Stimulated activated memory B cell treated with anti-CD40 and anti-IgM and Interleukin-4, amounts not matched to agents 10 μg/mL and 1 μg/mL and 100 μg/mL, for 72 hours (primary cell): ENCODE results near the gene CT47C1.
A peak's percentile ranks its signal among the peaks of the same experiment; 100 is the strongest.
"Not testable (repeated sequence)": the region's sequence is repeated elsewhere in the genome, so short reads cannot be mapped to it uniquely, and the experiment has no call there.

Experiments
- ATAC-seq: fragments of 150-1000 bp; cut with Tn5 transposase; 2 replicates; pipeline ENCODE4 v1.10.0; 2021
- H3K27ac Mint-ChIP-seq: one replicate; pipeline ENCODE4 v1.8.0; 2022; ENCODE audit warnings: mild to moderate bottlenecking, mixed read lengths
- H3K27me3 Mint-ChIP-seq: one replicate; pipeline ENCODE4 v1.8.0; 2022; ENCODE audit warnings: mixed read lengths
- H3K36me3 Mint-ChIP-seq: one replicate; pipeline ENCODE4 v1.8.0; 2022; ENCODE audit warnings: mixed read lengths
- H3K4me1 Mint-ChIP-seq: one replicate; pipeline ENCODE4 v1.8.0; 2022; ENCODE audit warnings: mixed read lengths
- H3K4me3 Mint-ChIP-seq: one replicate; pipeline ENCODE4 v1.8.0; 2022; ENCODE audit warnings: mild to moderate bottlenecking, moderate library complexity, mixed read lengths
- H3K9me3 Mint-ChIP-seq: one replicate; pipeline ENCODE4 v1.8.0; 2022; ENCODE audit warnings: mixed read lengths

Gene CT47C1

GRCh38 chrX:119072744-119073143, at the start of gene CT47C1:
CT47C1 (plus strand) TSS chrX:119072993; CDS start chrX:119073226, 233 bp downstream.
- no peaks in the 10 kb centered on the region for H3K9me3 Mint-ChIP-seq
- no peaks in the 10 kb centered on the region for H3K4me1 Mint-ChIP-seq
- no peak for ATAC-seq
- H3K27ac Mint-ChIP-seq = peak within 1 kb of the TSS; percentile 80
- H3K36me3 Mint-ChIP-seq = no peaks in the 10 kb centered on the region
- H3K4me3 Mint-ChIP-seq = no peak within 1 kb of the TSS
- no peaks in the 10 kb centered on the region for H3K27me3 Mint-ChIP-seq

DNA sequence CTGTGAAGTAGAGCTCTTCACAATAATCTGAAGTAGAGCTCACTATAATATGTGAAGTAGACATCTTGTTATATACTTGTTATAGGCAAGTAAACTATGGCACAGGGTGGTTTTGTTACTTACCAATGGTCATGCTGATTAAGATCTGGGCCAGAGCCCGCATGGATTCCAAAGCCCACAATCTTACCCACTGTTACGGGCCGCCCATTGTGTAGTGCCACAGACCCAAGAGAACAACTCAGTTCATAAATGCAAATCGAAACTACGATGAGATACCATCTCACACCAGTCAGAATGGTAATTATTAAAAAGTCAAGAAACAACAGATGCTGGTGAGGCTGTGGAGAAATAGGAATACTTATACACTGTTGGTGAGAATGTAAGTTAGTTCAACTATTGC, 46.9 kb upstream of the CT47C1 start:
- Mint-ChIP-seq H3K4me1 (no peaks in the 10 kb centered on the region), H3K4me3 (no peak overlapping the region), H3K9me3 (no peaks in the 10 kb centered on the region), H3K27me3 (no peaks in the 10 kb centered on the region), H3K36me3 (no peaks in the 10 kb centered on the region), H3K27ac (no peak overlapping the region)
- ATAC-seq = no peak

DNA sequence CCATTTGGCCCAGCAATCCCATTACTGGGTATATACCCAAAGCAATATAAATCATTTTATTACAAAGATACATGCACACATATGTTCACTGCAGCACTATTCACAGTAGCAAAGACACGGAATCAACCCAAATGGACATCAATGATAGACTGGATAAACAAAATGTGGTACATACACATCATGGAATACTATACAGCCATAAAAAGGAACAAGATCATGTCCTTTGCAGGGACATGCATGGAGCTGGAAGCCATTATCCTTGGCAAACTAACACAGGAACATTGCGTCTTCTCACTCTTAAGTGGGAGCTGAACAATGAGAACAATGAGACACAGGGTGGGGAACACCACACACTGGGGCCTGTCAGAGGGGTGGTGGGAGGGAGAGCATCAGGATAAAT, 46.4 kb upstream of the CT47C1 start:
- H3K27ac Mint-ChIP-seq, H3K4me1 Mint-ChIP-seq, H3K27me3 Mint-ChIP-seq, ATAC-seq, H3K36me3 Mint-ChIP-seq, H3K4me3 Mint-ChIP-seq, H3K9me3 Mint-ChIP-seq: not testable (repeated sequence)

GRCh38 chrX:119027960-119028732, 44.6 kb upstream of the CT47C1 start:
- not testable (repeated sequence) for ATAC-seq, H3K27ac Mint-ChIP-seq, H3K4me3 Mint-ChIP-seq, H3K4me1 Mint-ChIP-seq, H3K27me3 Mint-ChIP-seq, H3K9me3 Mint-ChIP-seq, H3K36me3 Mint-ChIP-seq

GRCh38 chrX:119028733-119029330, 44.0 kb upstream of the CT47C1 start:
- Mint-ChIP-seq H3K27ac (no peak overlapping the region), H3K9me3 (no peaks in the 10 kb centered on the region), H3K4me3 (no peak overlapping the region), H3K4me1 (no peaks in the 10 kb centered on the region), H3K27me3 (no peaks in the 10 kb centered on the region), H3K36me3 (no peaks in the 10 kb centered on the region)
- no peak for ATAC-seq

- H3K27ac Mint-ChIP-seq, H3K4me1 Mint-ChIP-seq, H3K36me3 Mint-ChIP-seq, H3K27me3 Mint-ChIP-seq, H3K9me3 Mint-ChIP-seq, ATAC-seq, H3K4me3 Mint-ChIP-seq: not testable (repeated sequence)
Measured at GRCh38 chrX:119029656-119030055, 43.1 kb upstream of the CT47C1 start.

- no peak for ATAC-seq
- no peak overlapping the region for H3K27ac Mint-ChIP-seq
- no peak overlapping the region for H3K4me3 Mint-ChIP-seq
- no peaks in the 10 kb centered on the region for H3K4me1 Mint-ChIP-seq
- H3K36me3 Mint-ChIP-seq = no peaks in the 10 kb centered on the region
- no peaks in the 10 kb centered on the region for H3K27me3 Mint-ChIP-seq
- peaks cover 4% of the 10 kb centered on the region for H3K9me3 Mint-ChIP-seq
Measured at GRCh38 chrX:119030990-119031389, 41.8 kb upstream of the CT47C1 start.

- no peak for ATAC-seq
- no peak overlapping the region for H3K27ac Mint-ChIP-seq
- no peaks in the 10 kb centered on the region for H3K4me1 Mint-ChIP-seq
- H3K27me3 Mint-ChIP-seq = no peaks in the 10 kb centered on the region
- H3K9me3 Mint-ChIP-seq = peaks cover 4% of the 10 kb centered on the region
- no peak overlapping the region for H3K4me3 Mint-ChIP-seq
- H3K36me3 Mint-ChIP-seq = no peaks in the 10 kb centered on the region
Measured at GRCh38 chrX:119036107-119037029, 36.4 kb upstream of the CT47C1 start.

DNA sequence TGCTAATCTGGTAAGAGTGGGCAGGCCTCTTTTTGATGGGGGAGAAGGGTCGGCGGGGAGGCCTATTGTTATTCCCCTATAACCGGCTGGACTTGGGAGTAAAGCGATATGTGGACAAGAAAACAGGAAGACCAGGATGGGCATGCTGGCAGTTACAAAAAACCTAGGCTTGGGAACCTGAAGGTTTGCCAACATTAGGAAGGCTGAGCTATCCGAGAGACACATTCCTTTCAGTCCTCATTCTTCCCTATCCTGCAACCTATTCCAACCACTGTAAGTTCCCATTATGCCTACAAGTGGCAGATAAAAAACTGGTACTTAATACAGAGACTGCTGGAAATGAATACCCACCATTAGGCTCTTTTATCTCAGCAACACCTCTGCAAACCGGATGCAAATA, 32.4 kb upstream of the CT47C1 start:
- H3K36me3 Mint-ChIP-seq = no peaks in the 10 kb centered on the region
- H3K27me3 Mint-ChIP-seq = no peaks in the 10 kb centered on the region
- H3K9me3 Mint-ChIP-seq = no peaks in the 10 kb centered on the region
- H3K4me1 Mint-ChIP-seq = no peaks in the 10 kb centered on the region
- H3K27ac Mint-ChIP-seq = no peak overlapping the region
- ATAC-seq = no peak
- H3K4me3 Mint-ChIP-seq = no peak overlapping the region

- no peaks in the 10 kb centered on the region for H3K9me3 Mint-ChIP-seq
Measured at GRCh38 chrX:119041175-119041574, 31.6 kb upstream of the CT47C1 start.

GRCh38 chrX:119042040-119042439, 30.8 kb upstream of the CT47C1 start:
- H3K36me3 Mint-ChIP-seq = no peaks in the 10 kb centered on the region
- H3K27ac Mint-ChIP-seq = no peak overlapping the region
- H3K9me3 Mint-ChIP-seq = no peaks in the 10 kb centered on the region
- no peaks in the 10 kb centered on the region for H3K4me1 Mint-ChIP-seq
- peaks cover 8% of the 10 kb centered on the region for H3K27me3 Mint-ChIP-seq
- no peak for ATAC-seq
- no peak overlapping the region for H3K4me3 Mint-ChIP-seq

More at GRCh38 chrX:119041175-119041574, 31.6 kb upstream of the CT47C1 start:
- Mint-ChIP-seq H3K4me1 (no peaks in the 10 kb centered on the region), H3K4me3 (no peak overlapping the region), H3K27me3 (no peaks in the 10 kb centered on the region), H3K36me3 (no peaks in the 10 kb centered on the region), H3K27ac (no peak overlapping the region)
- ATAC-seq = no peak

- no peaks in the 10 kb centered on the region for H3K36me3 Mint-ChIP-seq
- no peak overlapping the region for H3K4me3 Mint-ChIP-seq
- no peaks in the 10 kb centered on the region for H3K9me3 Mint-ChIP-seq
- no peak for ATAC-seq
- H3K4me1 Mint-ChIP-seq = no peaks in the 10 kb centered on the region
- peaks cover 14% of the 10 kb centered on the region for H3K27me3 Mint-ChIP-seq
- no peak overlapping the region for H3K27ac Mint-ChIP-seq
Measured at GRCh38 chrX:119042996-119043395, 29.8 kb upstream of the CT47C1 start.

GRCh38 chrX:119045884-119046283, 26.9 kb upstream of the CT47C1 start:
- Mint-ChIP-seq H3K27ac (no peak overlapping the region), H3K36me3 (no peaks in the 10 kb centered on the region), H3K4me1 (no peaks in the 10 kb centered on the region), H3K9me3 (no peaks in the 10 kb centered on the region), H3K27me3 (peaks cover 14% of the 10 kb centered on the region), H3K4me3 (no peak overlapping the region)
- no peak for ATAC-seq

DNA sequence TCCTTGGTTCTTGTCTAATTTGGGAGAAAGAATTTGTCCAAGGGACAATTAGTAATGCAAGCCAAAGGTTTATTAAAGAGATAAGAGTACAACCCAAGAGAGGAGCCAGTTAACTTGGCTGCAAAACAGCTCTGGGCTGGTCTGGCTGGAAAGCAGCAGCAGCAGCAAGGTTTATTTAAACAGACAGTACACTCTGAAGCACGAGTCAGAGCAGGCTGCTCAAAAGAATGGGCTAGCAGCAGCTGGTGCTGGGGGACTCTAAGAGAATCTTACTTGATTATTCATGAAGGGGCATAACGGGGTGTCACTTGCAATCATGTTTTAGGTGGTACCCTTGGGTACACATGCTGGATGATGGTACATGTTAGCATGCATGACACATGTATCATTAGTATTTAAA, 17.1 kb upstream of the CT47C1 start:
- Mint-ChIP-seq H3K4me3 (no peak overlapping the region), H3K36me3 (no peaks in the 10 kb centered on the region), H3K27me3 (no peaks in the 10 kb centered on the region), H3K9me3 (no peaks in the 10 kb centered on the region), H3K4me1 (no peaks in the 10 kb centered on the region), H3K27ac (no peak overlapping the region)
- ATAC-seq = no peak

GRCh38 chrX:119062750-119063374, 9.9 kb upstream of the CT47C1 start:
- ATAC-seq = no peak
- Mint-ChIP-seq H3K4me1 (no peaks in the 10 kb centered on the region), H3K4me3 (no peak overlapping the region), H3K27ac (no peak overlapping the region), H3K27me3 (no peaks in the 10 kb centered on the region), H3K36me3 (no peaks in the 10 kb centered on the region), H3K9me3 (no peaks in the 10 kb centered on the region)
